B cell (primary cell): ENCODE measurements around the gene TTC8. TPM values are rescaled to one million over a fixed set of nuclear protein-coding genes. Genes with fewer than 3 reads are reported as not detected.
"Not testable (repeated sequence)": the region's sequence is repeated elsewhere in the genome, so short reads cannot be mapped to it uniquely, and the experiment has no call there.

ENCODE experiments used
- ATAC-seq: fragments of 200-7000 bp; cut with Tn5 transposase; one replicate; pipeline ENCODE4 v1.10.0; 2021; ENCODE audit warnings: low read depth, mild to moderate bottlenecking, moderate number of reproducible peaks, moderate library complexity
- CTCF ChIA-PET: fragments of 350-600 bp; sonication (Branson Sonifier 250); formaldehyde crosslinking; loops from one replicate; lab custom pipeline; 2021; ENCODE audit warnings: antibody characterized with exemption, inconsistent platforms; lab: Charles Lee
- POLR2A ChIA-PET: fragments of 350-600 bp; sonication (Branson Sonifier 250); formaldehyde crosslinking; loops from one replicate; lab custom pipeline; 2021; ENCODE audit warnings: antibody characterized with exemption; lab: Charles Lee
- DNase-seq: peaks from one replicate; pipeline ENCODE4 v3.0.0; 2013
- H2AFZ ChIP-seq: 2 replicates; pipeline ENCODE4 v1.6.1; 2012; ENCODE audit warnings: mild to moderate bottlenecking, low read depth, low read length; ENCODE audit not compliant: insufficient read depth, poor library complexity, severe bottlenecking
- H3K27ac ChIP-seq, 2 donors: 1 replicate in 1 of 2; 2 replicates in 1 of 2; pipeline ENCODE4 v1.5.1; 2012 to 2013; ENCODE audit warnings: low read length in 2 of 2, mild to moderate bottlenecking in 2 of 2, moderate library complexity in 1 of 2
- H3K27me3 ChIP-seq, 4 experiments: fragments of 200-600 bp in 1 of 4; sonication (generic) in 1 of 4; replicated peaks in 1 of 4; 1 replicate in 2 of 4; 2 replicates in 2 of 4; pipeline versions ENCODE4 v1.6.1 to v1.7.0; 2013 to 2016; ENCODE audit warnings: low read length in 3 of 4, mild to moderate bottlenecking in 2 of 4, mixed read lengths in 1 of 4, moderate library complexity in 1 of 4; ENCODE audit not compliant: insufficient read depth in 4 of 4, control insufficient read depth in 3 of 4; ENCODE audit errors: control extremely low read depth in 1 of 4
- H3K36me3 ChIP-seq, 2 experiments: replicated peaks in 1 of 2; 1 replicate in 1 of 2; 2 replicates in 1 of 2; pipeline versions ENCODE4 v1.6.1 to v1.7.1; 2013; ENCODE audit warnings: low read length in 1 of 2; ENCODE audit not compliant: insufficient read depth in 2 of 2, control insufficient read depth in 1 of 2; ENCODE audit errors: control extremely low read depth in 1 of 2, extremely low read depth in 1 of 2
- H3K4me1 ChIP-seq, 2 donors: fragments of 200-600 bp in 1 of 2; sonication (generic) in 1 of 2; 1 replicate in 1 of 2; 2 replicates in 1 of 2; pipeline versions ENCODE4 v1.5.1 to v1.6.1; 2013 to 2017; ENCODE audit warnings: low read length in 2 of 2; ENCODE audit not compliant: control insufficient read depth in 2 of 2, insufficient read depth in 2 of 2
- H3K4me2 ChIP-seq: replicated peaks from 2 replicates; pipeline ENCODE3; 2012; ENCODE audit warnings: mild to moderate bottlenecking, low read depth, low read length; ENCODE audit not compliant: poor library complexity, severe bottlenecking
- H3K4me3 ChIP-seq, 5 experiments: fragments of 200-600 bp in 1 of 5; sonication (generic) in 1 of 5; 1 replicate in 3 of 5; 2 replicates in 2 of 5; pipeline versions ENCODE4 v1.5.1 to v1.7.0; 2011 to 2016; ENCODE audit warnings: low read length in 4 of 5, mild to moderate bottlenecking in 4 of 5, low read depth in 2 of 5, control low read depth in 1 of 5, moderate library complexity in 1 of 5; ENCODE audit not compliant: insufficient read depth in 1 of 5; ENCODE audit errors: control extremely low read depth in 1 of 5, extremely low read depth in 1 of 5
- H3K79me2 ChIP-seq: fragments of 200-600 bp; sonication (generic); one replicate; pipeline ENCODE4 v1.6.0; 2016; ENCODE audit warnings: low read length; ENCODE audit not compliant: control insufficient read depth, insufficient read depth
- H3K9ac ChIP-seq: fragments of 200-600 bp; sonication (generic); 2 replicates; pipeline ENCODE4 v1.6.1; 2017; ENCODE audit warnings: mild to moderate bottlenecking, low read length, moderate library complexity
- H3K9me3 ChIP-seq, 3 donors: one replicate each; pipeline versions ENCODE4 v1.6.1 to v1.7.1; 2013; ENCODE audit warnings: low read length in 2 of 3; ENCODE audit not compliant: control insufficient read depth in 2 of 3, insufficient read depth in 1 of 3; ENCODE audit errors: control extremely low read depth in 1 of 3
- H4K20me1 ChIP-seq: 2 replicates; pipeline ENCODE4 v1.6.0; 2012; ENCODE audit warnings: mild to moderate bottlenecking, low read length; ENCODE audit not compliant: insufficient read depth, control insufficient read depth, poor library complexity, severe bottlenecking
- H3K27ac Mint-ChIP-seq: one replicate; pipeline ENCODE4 v1.8.0; 2021; ENCODE audit warnings: mixed read lengths
- H3K27me3 Mint-ChIP-seq: one replicate; pipeline ENCODE4 v1.8.0; 2021; ENCODE audit warnings: mixed read lengths
- H3K4me1 Mint-ChIP-seq: one replicate; pipeline ENCODE4 v1.8.0; 2021; ENCODE audit warnings: mixed read lengths
- H3K4me3 Mint-ChIP-seq: one replicate; pipeline ENCODE4 v1.8.0; 2021; ENCODE audit warnings: mixed read lengths
- H3K9me3 Mint-ChIP-seq: one replicate; pipeline ENCODE4 v1.8.0; 2022; ENCODE audit warnings: mixed read lengths; ENCODE audit not compliant: insufficient read depth
- EZH2 ChIP-seq: IDR thresholded peaks from 2 replicates; pipeline ENCODE4 v1.6.1; 2012; ENCODE audit warnings: borderline replicate concordance, low read depth, mild to moderate bottlenecking, moderate library complexity, low read length; ENCODE audit not compliant: insufficient read depth, poor library complexity, severe bottlenecking
- WGBS: methylation state at CpG from one replicate; pipeline ENCODE4 v1.1.5; 2013; ENCODE audit warnings: missing lambda C conversion rate; ENCODE audit not compliant: insufficient coverage; 5-methylcytosine and 5-hydroxymethylcytosine counted together
- intact Hi-C: fragments of 100-400 bp; cut with micrococcal nuclease; formaldehyde crosslinking; loops from one replicate; pipeline ENCODE4 v1.10.0; 2022
- polyA plus RNA-seq: library from polyadenylated mRNA; depleted of rRNA; stranded (reverse); fragments of >200 nt; gene quantifications from 2 replicates; pipeline ENCODE4 v1.2.3, GENCODE V29; 2012
- total RNA-seq, 2 donors: library from RNA; stranded (reverse); fragments of 120-200 nt in 1 of 2; gene quantifications; 1 replicate in 1 of 2; 2 replicates in 1 of 2; pipeline versions ENCODE4 v1.2.3 to v1.2.4, GENCODE V29; 2013 to 2022
- TF ChIP-seq, protein P1 (sequence below): fragments of 200-600 bp; IDR thresholded peaks from one replicate; pipeline ENCODE4 v1.8.0; 2022; ENCODE audit warnings: antibody characterized with exemption, mild to moderate bottlenecking

Gene TTC8
- total and polyA plus RNA-seq, 2 donors (not counting 1 experiment from before 2014, with no cell fraction given): 2.7 to 7.2 TPM

GRCh38 chr14:88853129-88853528 lies 28.7 kb downstream of the TTC8 start:
- TF ChIP-seq, protein P1, sequence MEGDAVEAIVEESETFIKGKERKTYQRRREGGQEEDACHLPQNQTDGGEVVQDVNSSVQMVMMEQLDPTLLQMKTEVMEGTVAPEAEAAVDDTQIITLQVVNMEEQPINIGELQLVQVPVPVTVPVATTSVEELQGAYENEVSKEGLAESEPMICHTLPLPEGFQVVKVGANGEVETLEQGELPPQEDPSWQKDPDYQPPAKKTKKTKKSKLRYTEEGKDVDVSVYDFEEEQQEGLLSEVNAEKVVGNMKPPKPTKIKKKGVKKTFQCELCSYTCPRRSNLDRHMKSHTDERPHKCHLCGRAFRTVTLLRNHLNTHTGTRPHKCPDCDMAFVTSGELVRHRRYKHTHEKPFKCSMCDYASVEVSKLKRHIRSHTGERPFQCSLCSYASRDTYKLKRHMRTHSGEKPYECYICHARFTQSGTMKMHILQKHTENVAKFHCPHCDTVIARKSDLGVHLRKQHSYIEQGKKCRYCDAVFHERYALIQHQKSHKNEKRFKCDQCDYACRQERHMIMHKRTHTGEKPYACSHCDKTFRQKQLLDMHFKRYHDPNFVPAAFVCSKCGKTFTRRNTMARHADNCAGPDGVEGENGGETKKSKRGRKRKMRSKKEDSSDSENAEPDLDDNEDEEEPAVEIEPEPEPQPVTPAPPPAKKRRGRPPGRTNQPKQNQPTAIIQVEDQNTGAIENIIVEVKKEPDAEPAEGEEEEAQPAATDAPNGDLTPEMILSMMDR: no peak
- TF ChIP-seq EZH2: no peak
- Histone ChIP-seq H3K4me1 (no peaks in the 10 kb centered on the region), H4K20me1 (no peaks in the 10 kb centered on the region), H3K9ac (no peak overlapping the region), H3K27me3 (no peaks in the 10 kb centered on the region), H3K27ac (no peak overlapping the region), H2AFZ (no peak overlapping the region), H3K9me3 (no peaks in the 10 kb centered on the region), H3K4me3 (no peak overlapping the region), H3K4me2 (no peak overlapping the region), H3K79me2 (no peaks in the 10 kb centered on the region), H3K36me3 (no peaks in the 10 kb centered on the region)
- intact Hi-C loops: no loop called here
- H3K9me3 Mint-ChIP-seq: no peaks in the 10 kb centered on the region
- no peak for DNase-seq
- H3K4me3 Mint-ChIP-seq: no peak overlapping the region
- H3K27ac Mint-ChIP-seq: no peak overlapping the region
- no peaks in the 10 kb centered on the region for H3K4me1 Mint-ChIP-seq
- ChIA-PET POLR2A (no interaction called here), CTCF (no interaction called here)
- no peak for ATAC-seq
- no peaks in the 10 kb centered on the region for H3K27me3 Mint-ChIP-seq

- H3K9me3 Mint-ChIP-seq: no peaks in the 10 kb centered on the region
- no peak overlapping the region for H3K9ac ChIP-seq
- 100% methylated on average over 1 of the region's 1 CpG for WGBS
- no peaks in the 10 kb centered on the region for H3K27me3 Mint-ChIP-seq
- H3K36me3 ChIP-seq: no peaks in the 10 kb centered on the region
- TF ChIP-seq, protein P1: no peak
- no peak for TF ChIP-seq EZH2
- DNase-seq (no peak), ATAC-seq (no peak)
- H3K4me2 ChIP-seq: no peak overlapping the region
- H3K9me3 ChIP-seq: no peaks in the 10 kb centered on the region
- no peaks in the 10 kb centered on the region for H3K4me1 ChIP-seq
- no peaks in the 10 kb centered on the region for H3K27me3 ChIP-seq
- ChIA-PET POLR2A (no interaction called here), CTCF (interaction anchor here (1.2 kb wide), 1 partner anchor 190 kb away, joined by 4 read pairs; no protein-coding TSS in a partner anchor)
- intact Hi-C loops: no loop called here
- H2AFZ ChIP-seq: no peak overlapping the region
- H3K79me2 ChIP-seq: no peaks in the 10 kb centered on the region
- H3K4me3 ChIP-seq: no peak overlapping the region
- H3K27ac Mint-ChIP-seq: no peak overlapping the region
- H3K4me1 Mint-ChIP-seq: no peaks in the 10 kb centered on the region
- no peak overlapping the region for H3K27ac ChIP-seq
- no peak overlapping the region for H3K4me3 Mint-ChIP-seq
- no peaks in the 10 kb centered on the region for H4K20me1 ChIP-seq
Observed at GRCh38 chr14:88856786-88857366, 32.4 kb downstream of the TTC8 start.

DNA sequence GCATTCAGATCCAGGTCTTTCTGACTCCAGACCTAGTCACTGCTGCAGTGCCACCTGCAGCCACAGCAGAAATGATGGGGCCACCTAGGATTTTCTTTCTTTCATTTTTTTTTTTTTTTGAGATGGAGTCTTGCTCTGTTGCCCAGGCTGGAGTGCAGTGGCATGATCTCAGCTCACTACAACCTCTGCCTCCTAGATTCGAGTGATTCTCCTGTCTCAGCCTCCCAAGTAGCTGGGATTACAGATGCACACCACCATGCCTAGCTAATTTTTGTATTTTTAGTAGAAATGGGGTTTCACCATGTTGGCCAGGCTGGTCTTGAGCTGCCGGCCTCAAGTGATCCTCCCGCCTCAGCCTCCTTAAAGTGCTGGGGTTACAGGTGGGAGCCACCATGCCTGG lies 33.4 kb downstream of the TTC8 start:
- H3K4me1 Mint-ChIP-seq, H3K27ac Mint-ChIP-seq, H3K9ac ChIP-seq, H3K4me1 ChIP-seq, DNase-seq, H3K4me3 ChIP-seq, CTCF ChIA-PET, H3K4me3 Mint-ChIP-seq, intact Hi-C loops, H3K27ac ChIP-seq, H4K20me1 ChIP-seq, ATAC-seq, H2AFZ ChIP-seq, POLR2A ChIA-PET, H3K79me2 ChIP-seq, H3K9me3 ChIP-seq, H3K27me3 ChIP-seq, H3K36me3 ChIP-seq, H3K4me2 ChIP-seq, H3K9me3 Mint-ChIP-seq, H3K27me3 Mint-ChIP-seq: not testable (repeated sequence)
- WGBS: 100% methylated on average over 2 of the region's 3 CpGs
